Measurements from ENCODE around the gene UBFD1.

The UBFD1 gene

GRCh38 chr16:23518435-23518891, 39.1 kb upstream of the UBFD1 start:
- no peak overlapping the region for H2BK120ac ChIP-seq (ENCODE audit: low read depth, low read length)
- no peak overlapping the region for H3K23ac ChIP-seq (ENCODE audit: low read depth, low read length, poor library complexity)
- no peak overlapping the region for H2BK5ac ChIP-seq (ENCODE audit: low read length)
- no peak overlapping the region for H3K4me2 ChIP-seq (ENCODE audit: insufficient read depth, low read length, poor library complexity, severe bottlenecking)
- no peaks in the 10 kb centered on the region for H3K27me3 ChIP-seq (ENCODE audit: control insufficient read depth in 3 of 3, insufficient read depth in 3 of 3, low read depth in 1 of 3, low read length in 3 of 3)
- H4K8ac ChIP-seq (ENCODE audit: low read depth, low read length): no peak overlapping the region
- H3K9ac ChIP-seq (ENCODE audit: low read depth, low read length, poor library complexity): no peak overlapping the region
- no CpG with 5 or more reads among the region's 3 CpGs for WGBS, 2 donors (ENCODE audit: extremely low coverage in 2 of 2, insufficient read length in 2 of 2, insufficient replicate concordance in 1 of 2)
- H3K4ac ChIP-seq (ENCODE audit: low read length): no peak overlapping the region
- no peak overlapping the region for H2BK12ac ChIP-seq (ENCODE audit: low read length)
- no peak overlapping the region for H2AFZ ChIP-seq (ENCODE audit: low read length)
- H2BK15ac ChIP-seq (ENCODE audit: low read length): no peak overlapping the region
- no peak for DNase-seq (ENCODE audit: low spot score)
- H2AK5ac ChIP-seq (ENCODE audit: low read depth, low read length): no peak overlapping the region
- H3K79me1 ChIP-seq (ENCODE audit: low read depth, low read length): peaks cover 2% of the 10 kb centered on the region
- no peak overlapping the region for H3K27ac ChIP-seq (replicated peaks; ENCODE audit: low read length)
- no peaks in the 10 kb centered on the region for H3K9me3 ChIP-seq (replicated peaks in 1 of 2; ENCODE audit: control insufficient read depth in 2 of 2, insufficient read depth in 1 of 2, low read depth in 1 of 2, low read length in 2 of 2)
- H3K14ac ChIP-seq (ENCODE audit: low read length): no peak overlapping the region
- H3K18ac ChIP-seq (ENCODE audit: low read length): no peak overlapping the region
- H3K36me3 ChIP-seq (replicated peaks in 1 of 2; ENCODE audit: control insufficient read depth in 2 of 2, insufficient read depth in 2 of 2, low read length in 2 of 2): peaks cover 7 to 61% of the 10 kb centered on the region in 2 donors
- H3K4me1 ChIP-seq (ENCODE audit: control insufficient read depth in 2 of 2, insufficient read depth in 1 of 2, low read depth in 1 of 2, low read length in 2 of 2): no peaks in the 10 kb centered on the region
- H3K4me3 ChIP-seq (ENCODE audit: low read length in 2 of 2): no peak overlapping the region
- no peak overlapping the region for H4K91ac ChIP-seq (ENCODE audit: low read depth, low read length, poor library complexity)

GRCh38 chr16:23519282-23519681, 38.2 kb upstream of the UBFD1 start:
- Histone ChIP-seq H3K9me3 (replicated peaks in 1 of 2; ENCODE audit: control insufficient read depth in 2 of 2, insufficient read depth in 1 of 2, low read depth in 1 of 2, low read length in 2 of 2) (no peaks in the 10 kb centered on the region), H2BK12ac (ENCODE audit: low read length) (no peak overlapping the region), H2AK5ac (ENCODE audit: low read depth, low read length) (no peak overlapping the region), H3K4me3 (ENCODE audit: low read length in 2 of 2) (no peak overlapping the region), H3K9ac (ENCODE audit: low read depth, low read length, poor library complexity) (no peak overlapping the region), H3K23ac (ENCODE audit: low read depth, low read length, poor library complexity) (no peak overlapping the region), H3K4me2 (ENCODE audit: insufficient read depth, low read length, poor library complexity, severe bottlenecking) (no peak overlapping the region), H3K27me3 (ENCODE audit: control insufficient read depth in 3 of 3, insufficient read depth in 3 of 3, low read depth in 1 of 3, low read length in 3 of 3) (no peaks in the 10 kb centered on the region), H2BK15ac (ENCODE audit: low read length) (no peak overlapping the region), H3K14ac (ENCODE audit: low read length) (no peak overlapping the region), H4K91ac (ENCODE audit: low read depth, low read length, poor library complexity) (no peak overlapping the region), H3K79me1 (ENCODE audit: low read depth, low read length) (peaks cover 2% of the 10 kb centered on the region), H3K4me1 (ENCODE audit: control insufficient read depth in 2 of 2, insufficient read depth in 1 of 2, low read depth in 1 of 2, low read length in 2 of 2) (no peaks in the 10 kb centered on the region), H4K8ac (ENCODE audit: low read depth, low read length) (no peak overlapping the region), H2BK5ac (ENCODE audit: low read length) (no peak overlapping the region), H2BK120ac (ENCODE audit: low read depth, low read length) (no peak overlapping the region), H3K27ac (replicated peaks; ENCODE audit: low read length) (no peak overlapping the region), H3K36me3 (replicated peaks in 1 of 2; ENCODE audit: control insufficient read depth in 2 of 2, insufficient read depth in 2 of 2, low read length in 2 of 2) (peaks cover 13 to 64% of the 10 kb centered on the region in 2 donors), H3K4ac (ENCODE audit: low read length) (no peak overlapping the region), H2AFZ (ENCODE audit: low read length) (no peak overlapping the region), H3K18ac (ENCODE audit: low read length) (no peak overlapping the region)
- WGBS, 2 donors (ENCODE audit: extremely low coverage in 2 of 2, insufficient read length in 2 of 2, insufficient replicate concordance in 1 of 2): no CpG with 5 or more reads among the region's 5 CpGs
- no peak for DNase-seq (ENCODE audit: low spot score)

- Histone ChIP-seq H3K4me3 (ENCODE audit: low read length in 2 of 2) (no peak overlapping the region), H3K4me2 (ENCODE audit: insufficient read depth, low read length, poor library complexity, severe bottlenecking) (no peak overlapping the region), H2BK15ac (ENCODE audit: low read length) (no peak overlapping the region), H2AFZ (ENCODE audit: low read length) (no peak overlapping the region), H2BK120ac (ENCODE audit: low read depth, low read length) (no peak overlapping the region), H2BK5ac (ENCODE audit: low read length) (no peak overlapping the region), H4K91ac (ENCODE audit: low read depth, low read length, poor library complexity) (no peak overlapping the region), H3K79me1 (ENCODE audit: low read depth, low read length) (peaks cover 2% of the 10 kb centered on the region), H3K27me3 (ENCODE audit: control insufficient read depth in 3 of 3, insufficient read depth in 3 of 3, low read depth in 1 of 3, low read length in 3 of 3) (no peaks in the 10 kb centered on the region), H3K14ac (ENCODE audit: low read length) (no peak overlapping the region), H4K8ac (ENCODE audit: low read depth, low read length) (no peak overlapping the region), H3K23ac (ENCODE audit: low read depth, low read length, poor library complexity) (no peak overlapping the region), H2BK12ac (ENCODE audit: low read length) (no peak overlapping the region), H3K36me3 (replicated peaks in 1 of 2; ENCODE audit: control insufficient read depth in 2 of 2, insufficient read depth in 2 of 2, low read length in 2 of 2) (peaks cover 16 to 68% of the 10 kb centered on the region in 2 donors), H3K4ac (ENCODE audit: low read length) (no peak overlapping the region), H3K9ac (ENCODE audit: low read depth, low read length, poor library complexity) (no peak overlapping the region), H2AK5ac (ENCODE audit: low read depth, low read length) (no peak overlapping the region), H3K4me1 (ENCODE audit: control insufficient read depth in 2 of 2, insufficient read depth in 1 of 2, low read depth in 1 of 2, low read length in 2 of 2) (no peaks in the 10 kb centered on the region), H3K18ac (ENCODE audit: low read length) (no peak overlapping the region), H3K27ac (replicated peaks; ENCODE audit: low read length) (no peak overlapping the region), H3K9me3 (replicated peaks in 1 of 2; ENCODE audit: control insufficient read depth in 2 of 2, insufficient read depth in 1 of 2, low read depth in 1 of 2, low read length in 2 of 2) (no peaks in the 10 kb centered on the region)
- WGBS, 2 donors (ENCODE audit: extremely low coverage in 2 of 2, insufficient read length in 2 of 2, insufficient replicate concordance in 1 of 2): no CpG with 5 or more reads among the region's 4 CpGs
- DNase-seq (ENCODE audit: low spot score): no peak
Measured at GRCh38 chr16:23520500-23520899, 37.0 kb upstream of the UBFD1 start.

GRCh38 chr16:23521037-23521743, 36.3 kb upstream of the UBFD1 start:
- Histone ChIP-seq H3K9ac (ENCODE audit: low read depth, low read length, poor library complexity) (no peak overlapping the region), H2BK5ac (ENCODE audit: low read length) (no peak overlapping the region), H3K14ac (ENCODE audit: low read length) (no peak overlapping the region), H4K8ac (ENCODE audit: low read depth, low read length) (no peak overlapping the region), H3K27ac (replicated peaks; ENCODE audit: low read length) (no peak overlapping the region), H4K91ac (ENCODE audit: low read depth, low read length, poor library complexity) (no peak overlapping the region), H3K23ac (ENCODE audit: low read depth, low read length, poor library complexity) (no peak overlapping the region), H2BK12ac (ENCODE audit: low read length) (no peak overlapping the region), H3K4ac (ENCODE audit: low read length) (no peak overlapping the region), H3K4me1 (ENCODE audit: control insufficient read depth in 2 of 2, insufficient read depth in 1 of 2, low read depth in 1 of 2, low read length in 2 of 2) (no peaks in the 10 kb centered on the region), H3K27me3 (ENCODE audit: control insufficient read depth in 3 of 3, insufficient read depth in 3 of 3, low read depth in 1 of 3, low read length in 3 of 3) (no peaks in the 10 kb centered on the region), H2AFZ (ENCODE audit: low read length) (no peak overlapping the region), H3K79me1 (ENCODE audit: low read depth, low read length) (peaks cover 2% of the 10 kb centered on the region), H3K9me3 (replicated peaks in 1 of 2; ENCODE audit: control insufficient read depth in 2 of 2, insufficient read depth in 1 of 2, low read depth in 1 of 2, low read length in 2 of 2) (no peaks in the 10 kb centered on the region), H2AK5ac (ENCODE audit: low read depth, low read length) (no peak overlapping the region), H3K36me3 (replicated peaks in 1 of 2; ENCODE audit: control insufficient read depth in 2 of 2, insufficient read depth in 2 of 2, low read length in 2 of 2) (peaks cover 16 to 66% of the 10 kb centered on the region in 2 donors), H2BK120ac (ENCODE audit: low read depth, low read length) (no peak overlapping the region), H2BK15ac (ENCODE audit: low read length) (no peak overlapping the region), H3K4me3 (ENCODE audit: low read length in 2 of 2) (no peak overlapping the region), H3K4me2 (ENCODE audit: insufficient read depth, low read length, poor library complexity, severe bottlenecking) (no peak overlapping the region), H3K18ac (ENCODE audit: low read length) (no peak overlapping the region)
- no peak for DNase-seq (ENCODE audit: low spot score)
- WGBS, 2 donors (ENCODE audit: extremely low coverage in 2 of 2, insufficient read length in 2 of 2, insufficient replicate concordance in 1 of 2): no CpG with 5 or more reads among the region's 4 CpGs
